Mononuclear cell (primary cell): ENCODE data around the gene ATXN7L3. TPM values are rescaled to one million over a fixed set of nuclear protein-coding genes. Genes with fewer than 3 reads are reported as not detected.

ENCODE experiments used
- H3K27me3 ChIP-seq: 2 replicates; pipeline ENCODE4 v1.6.0; 2011; ENCODE audit warnings: low read length, control low read depth; ENCODE audit not compliant: insufficient read depth
- H3K4me1 ChIP-seq: 2 replicates; pipeline ENCODE4 v1.5.1; 2011; ENCODE audit warnings: mild to moderate bottlenecking, low read length, control low read depth; ENCODE audit not compliant: insufficient read depth
- H3K4me3 ChIP-seq: 2 replicates; pipeline ENCODE4 v1.5.1; 2011; ENCODE audit warnings: mild to moderate bottlenecking, low read length, moderate library complexity
- H3K9me3 ChIP-seq: 2 replicates; pipeline ENCODE4 v1.5.1; 2011; ENCODE audit warnings: low read depth, mild to moderate bottlenecking, control low read depth, low read length
- total RNA-seq: library from RNA; depleted of rRNA; stranded (reverse); fragments of >200 nt; gene quantifications from one replicate; pipeline ENCODE4 v1.2.3, GENCODE V29; 2012

Gene ATXN7L3
- total RNA-seq, 1 donor = 44.7 TPM

- Histone ChIP-seq H3K27me3 (no peaks in the 10 kb centered on the region), H3K4me3 (no peak overlapping the region), H3K9me3 (no peaks in the 10 kb centered on the region), H3K4me1 (peaks cover 64% of the 10 kb centered on the region)
Measured at GRCh38 chr17:44211281-44212265, 11.9 kb upstream of the ATXN7L3 start.

GRCh38 chr17:44210342-44211192, 10.9 kb upstream of the ATXN7L3 start:
- H3K27me3 ChIP-seq = no peaks in the 10 kb centered on the region
- H3K4me1 ChIP-seq = peaks cover 54% of the 10 kb centered on the region
- no peaks in the 10 kb centered on the region for H3K9me3 ChIP-seq
- H3K4me3 ChIP-seq = no peak overlapping the region

- H3K4me1 ChIP-seq = peaks cover 50% of the 10 kb centered on the region
- no peaks in the 10 kb centered on the region for H3K27me3 ChIP-seq
- H3K9me3 ChIP-seq = no peaks in the 10 kb centered on the region
- no peak overlapping the region for H3K4me3 ChIP-seq
Measured at GRCh38 chr17:44209786-44210341, 10.2 kb upstream of the ATXN7L3 start.

- Histone ChIP-seq H3K9me3 (no peaks in the 10 kb centered on the region), H3K27me3 (no peaks in the 10 kb centered on the region), H3K4me1 (peaks cover 56% of the 10 kb centered on the region), H3K4me3 (no peak overlapping the region)
Measured at GRCh38 chr17:44207743-44208142, 8.1 kb upstream of the ATXN7L3 start.

- Histone ChIP-seq H3K4me3 (no peak overlapping the region), H3K4me1 (peaks cover 58% of the 10 kb centered on the region), H3K27me3 (no peaks in the 10 kb centered on the region), H3K9me3 (no peaks in the 10 kb centered on the region)
Measured at GRCh38 chr17:44207319-44207718, 7.6 kb upstream of the ATXN7L3 start.

- no peaks in the 10 kb centered on the region for H3K27me3 ChIP-seq
- H3K4me3 ChIP-seq = no peak overlapping the region
- H3K9me3 ChIP-seq = no peaks in the 10 kb centered on the region
- peaks cover 58% of the 10 kb centered on the region for H3K4me1 ChIP-seq
Measured at GRCh38 chr17:44206825-44207155, 7.1 kb upstream of the ATXN7L3 start.

GRCh38 chr17:44205962-44206824, 6.5 kb upstream of the ATXN7L3 start:
- Histone ChIP-seq H3K27me3 (no peaks in the 10 kb centered on the region), H3K9me3 (no peaks in the 10 kb centered on the region), H3K4me1 (peaks cover 60% of the 10 kb centered on the region), H3K4me3 (no peak overlapping the region)

- H3K4me3 ChIP-seq = no peak overlapping the region
- no peaks in the 10 kb centered on the region for H3K9me3 ChIP-seq
- H3K4me1 ChIP-seq = peaks cover 51% of the 10 kb centered on the region
- no peaks in the 10 kb centered on the region for H3K27me3 ChIP-seq
Measured at GRCh38 chr17:44204441-44204882, 4.8 kb upstream of the ATXN7L3 start.

- peaks cover 45% of the 10 kb centered on the region for H3K4me1 ChIP-seq
Measured at GRCh38 chr17:44203731-44204440, 4.2 kb upstream of the ATXN7L3 start.

GRCh38 chr17:44202756-44203155, 3.1 kb upstream of the ATXN7L3 start:
- H3K9me3 ChIP-seq = no peaks in the 10 kb centered on the region
- peaks cover 46% of the 10 kb centered on the region for H3K4me1 ChIP-seq
- H3K4me3 ChIP-seq = no peak overlapping the region
- no peaks in the 10 kb centered on the region for H3K27me3 ChIP-seq

More at GRCh38 chr17:44203731-44204440, 4.2 kb upstream of the ATXN7L3 start:
- H3K9me3 ChIP-seq = no peaks in the 10 kb centered on the region
- H3K4me3 ChIP-seq = no peak overlapping the region
- no peaks in the 10 kb centered on the region for H3K27me3 ChIP-seq

GRCh38 chr17:44200478-44201155, 933 bp upstream of the ATXN7L3 start:
- Histone ChIP-seq H3K27me3 (no peaks in the 10 kb centered on the region), H3K4me3 (peak overlapping the region; percentile 63), H3K4me1 (peaks cover 54% of the 10 kb centered on the region), H3K9me3 (no peaks in the 10 kb centered on the region)

- H3K9me3 ChIP-seq = no peaks in the 10 kb centered on the region
- peaks cover 42% of the 10 kb centered on the region for H3K4me1 ChIP-seq
- H3K4me3 ChIP-seq = peak overlapping the region; percentile 80
- no peaks in the 10 kb centered on the region for H3K27me3 ChIP-seq
Measured at GRCh38 chr17:44198721-44199552, 747 bp downstream of the ATXN7L3 start.
